Activated B cell treated with CpG ODN at 0.5 μM for 24 hours (primary cell): ENCODE measurements around the gene CD300E. TPM values are rescaled to one million over a fixed set of nuclear protein-coding genes. Genes with fewer than 3 reads are reported as not detected.
"Not testable (repeated sequence)": the region's sequence is repeated elsewhere in the genome, so short reads cannot be mapped to it uniquely, and the experiment has no call there.

Experiments used
- ATAC-seq: fragments of 200-7000 bp; cut with Tn5 transposase; one replicate; pipeline ENCODE4 v1.10.0; 2021; ENCODE audit warnings: low read depth, mild to moderate bottlenecking, moderate library complexity
- CTCF ChIA-PET: fragments of 350-600 bp; sonication (Branson Sonifier 250); formaldehyde crosslinking; loops from one replicate; lab custom pipeline; 2021; ENCODE audit warnings: antibody characterized with exemption; lab: Charles Lee
- POLR2A ChIA-PET: fragments of 350-600 bp; sonication (Branson Sonifier 250); formaldehyde crosslinking; loops from one replicate; lab custom pipeline; 2021; ENCODE audit warnings: antibody characterized with exemption; lab: Charles Lee
- DNase-seq: peaks from one replicate; pipeline ENCODE4 v3.0.0; 2022
- H3K27ac Mint-ChIP-seq: one replicate; pipeline ENCODE4 v1.8.0; 2020; ENCODE audit warnings: mixed read lengths
- H3K27me3 Mint-ChIP-seq: one replicate; pipeline ENCODE4 v1.8.0; 2021; ENCODE audit warnings: mixed read lengths
- H3K36me3 Mint-ChIP-seq: one replicate; pipeline ENCODE4 v1.8.0; 2021; ENCODE audit warnings: low read depth, mixed read lengths
- H3K4me1 Mint-ChIP-seq: one replicate; pipeline ENCODE4 v1.8.0; 2021; ENCODE audit warnings: mixed read lengths
- H3K4me3 Mint-ChIP-seq: one replicate; pipeline ENCODE4 v1.8.0; 2020; ENCODE audit warnings: mild to moderate bottlenecking, mixed read lengths
- H3K9me3 Mint-ChIP-seq: one replicate; pipeline ENCODE4 v1.8.0; 2020; ENCODE audit warnings: mixed read lengths
- intact Hi-C: fragments of 100-400 bp; cut with micrococcal nuclease; formaldehyde crosslinking; loops from one replicate; pipeline ENCODE4 v1.15.1; 2024
- total RNA-seq: library from RNA; stranded (reverse); gene quantifications from 2 replicates; pipeline ENCODE4 v1.2.3, GENCODE V29; 2022
- TF ChIP-seq, protein P1 (sequence below): fragments of 200-600 bp; IDR thresholded peaks from one replicate; pipeline ENCODE4 v1.8.0; 2022; ENCODE audit warnings: antibody characterized with exemption, mild to moderate bottlenecking

CD300E gene
- total RNA-seq, 1 donor from 2014 or later: 0.09 TPM

DNA sequence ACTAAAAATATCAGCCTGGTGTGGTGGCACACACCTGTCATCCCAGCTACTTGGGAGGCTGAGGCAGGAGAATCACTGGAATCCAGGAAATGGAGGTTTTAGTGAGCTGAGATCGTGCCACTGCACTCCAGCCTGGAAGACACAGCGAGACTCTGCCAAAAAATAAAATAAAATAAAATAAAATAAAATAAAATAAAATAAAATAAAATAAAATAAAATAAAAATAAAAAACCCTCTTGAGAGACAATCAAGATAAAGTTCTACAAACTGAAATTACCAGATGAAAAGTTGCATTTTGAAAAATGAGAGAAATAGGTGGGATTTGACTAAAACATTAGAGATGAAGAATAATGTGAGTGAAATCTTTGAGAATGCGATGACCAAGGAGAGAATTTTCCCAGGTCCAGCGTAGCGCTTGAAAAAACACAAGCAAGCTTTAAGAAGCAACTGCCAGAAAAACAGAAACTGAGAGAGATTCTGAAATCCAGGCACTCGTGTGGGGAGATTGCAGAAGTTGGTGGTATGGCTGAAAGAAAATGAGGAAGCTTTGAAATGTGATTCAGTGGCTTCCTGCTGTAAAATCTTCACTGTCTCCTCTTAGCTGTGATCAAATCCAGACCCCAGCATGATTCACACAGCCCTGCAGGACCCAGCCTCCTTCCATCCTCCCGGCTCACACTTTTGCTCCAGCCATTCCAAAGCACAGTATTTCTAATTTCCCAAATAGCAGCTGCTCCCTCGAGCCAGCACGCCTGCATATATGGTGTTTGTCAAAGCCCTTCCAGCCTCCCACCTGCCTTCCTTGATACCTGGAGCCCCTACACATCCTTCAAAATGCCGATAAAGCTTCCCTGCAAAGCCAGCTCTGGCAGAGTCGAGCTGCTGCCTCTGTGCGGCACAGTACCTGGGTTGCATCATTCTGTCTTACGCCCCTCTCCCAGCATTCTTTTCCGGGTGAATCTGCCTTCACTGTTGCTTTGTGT is 8.2 kb upstream of the CD300E start:
- no peaks in the 10 kb centered on the region for H3K9me3 Mint-ChIP-seq
- intact Hi-C loops: loop anchor here (1.0 kb wide), 2 partner anchors 8 to 181 kb away; no protein-coding TSS in a partner anchor
- peaks cover 3% of the 10 kb centered on the region for H3K27me3 Mint-ChIP-seq
- peak overlapping the region; percentile 62 for H3K4me3 Mint-ChIP-seq
- TF ChIP-seq, protein P1, sequence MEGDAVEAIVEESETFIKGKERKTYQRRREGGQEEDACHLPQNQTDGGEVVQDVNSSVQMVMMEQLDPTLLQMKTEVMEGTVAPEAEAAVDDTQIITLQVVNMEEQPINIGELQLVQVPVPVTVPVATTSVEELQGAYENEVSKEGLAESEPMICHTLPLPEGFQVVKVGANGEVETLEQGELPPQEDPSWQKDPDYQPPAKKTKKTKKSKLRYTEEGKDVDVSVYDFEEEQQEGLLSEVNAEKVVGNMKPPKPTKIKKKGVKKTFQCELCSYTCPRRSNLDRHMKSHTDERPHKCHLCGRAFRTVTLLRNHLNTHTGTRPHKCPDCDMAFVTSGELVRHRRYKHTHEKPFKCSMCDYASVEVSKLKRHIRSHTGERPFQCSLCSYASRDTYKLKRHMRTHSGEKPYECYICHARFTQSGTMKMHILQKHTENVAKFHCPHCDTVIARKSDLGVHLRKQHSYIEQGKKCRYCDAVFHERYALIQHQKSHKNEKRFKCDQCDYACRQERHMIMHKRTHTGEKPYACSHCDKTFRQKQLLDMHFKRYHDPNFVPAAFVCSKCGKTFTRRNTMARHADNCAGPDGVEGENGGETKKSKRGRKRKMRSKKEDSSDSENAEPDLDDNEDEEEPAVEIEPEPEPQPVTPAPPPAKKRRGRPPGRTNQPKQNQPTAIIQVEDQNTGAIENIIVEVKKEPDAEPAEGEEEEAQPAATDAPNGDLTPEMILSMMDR: no peak
- ATAC-seq (peak; percentile 83), DNase-seq (no peak)
- H3K27ac Mint-ChIP-seq: peak overlapping the region; percentile 65
- ChIA-PET CTCF (interaction anchor here (0.6 to 1.4 kb wide), 3 partner anchors 16 to 437 kb away, joined by 3 to 8 read pairs (median 4); no protein-coding TSS in a partner anchor), POLR2A (interaction anchor here (0.6 to 3.4 kb wide), 5 partner anchors 9 to 249 kb away, joined by 3 to 21 read pairs (median 5); no protein-coding TSS in a partner anchor)
- H3K4me1 Mint-ChIP-seq: peaks cover 51% of the 10 kb centered on the region
- no peaks in the 10 kb centered on the region for H3K36me3 Mint-ChIP-seq

DNA sequence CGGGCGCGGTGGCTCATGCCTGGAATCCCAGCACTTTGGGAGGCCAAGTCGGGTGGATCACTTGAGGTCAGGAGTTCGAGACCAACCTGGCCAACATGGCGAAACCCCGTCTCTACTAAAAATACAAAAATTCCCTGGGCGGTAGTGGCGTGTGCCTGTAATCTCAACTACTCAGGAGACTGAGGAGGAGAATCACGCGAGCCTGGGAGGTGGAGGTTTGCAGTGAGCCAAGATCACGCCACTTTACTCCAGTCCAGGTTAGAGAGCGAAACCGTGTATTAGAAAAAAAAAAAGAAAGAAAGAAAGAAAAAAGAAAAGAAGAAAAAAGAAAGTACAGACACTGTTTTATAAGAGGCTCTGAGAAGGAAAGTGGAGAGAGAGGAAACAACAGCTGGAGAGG is 6.7 kb upstream of the CD300E start:
- H3K27ac Mint-ChIP-seq, CTCF ChIA-PET, intact Hi-C loops, H3K9me3 Mint-ChIP-seq, H3K4me3 Mint-ChIP-seq, H3K27me3 Mint-ChIP-seq, DNase-seq, H3K36me3 Mint-ChIP-seq, ATAC-seq: not testable (repeated sequence)
- peaks cover 45% of the 10 kb centered on the region for H3K4me1 Mint-ChIP-seq
- POLR2A ChIA-PET: interaction anchor here (3.4 kb wide), 1 partner anchor 11 kb away, joined by 21 read pairs; no protein-coding TSS in a partner anchor

DNA sequence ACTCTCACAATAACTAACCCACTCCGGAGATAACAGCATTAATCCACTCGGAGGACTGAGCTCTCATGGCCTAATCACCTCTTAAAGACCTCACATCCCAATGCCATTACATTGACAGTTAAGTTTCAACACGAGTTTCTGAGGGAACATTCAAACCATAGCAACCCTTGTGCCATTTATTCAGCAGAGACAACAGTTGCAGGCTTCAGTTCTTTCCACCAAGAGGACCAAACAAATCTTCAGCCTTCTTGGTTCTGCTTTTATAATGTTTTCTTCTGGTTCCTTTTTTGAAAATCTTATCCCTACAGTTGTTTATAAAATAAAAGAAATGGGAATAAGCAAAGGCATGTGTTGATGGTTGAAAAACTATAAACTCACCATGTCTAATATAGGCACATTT is 2.1 kb upstream of the CD300E start:
- ChIA-PET CTCF (no interaction called here), POLR2A (no interaction called here)
- ATAC-seq: no peak
- TF ChIP-seq, protein P1: no peak
- Mint-ChIP-seq H3K4me1 (peaks cover 8% of the 10 kb centered on the region), H3K36me3 (no peaks in the 10 kb centered on the region), H3K27me3 (peaks cover 21% of the 10 kb centered on the region), H3K9me3 (no peaks in the 10 kb centered on the region), H3K27ac (no peak overlapping the region), H3K4me3 (no peak overlapping the region)
- intact Hi-C loops: no loop called here
- no peak for DNase-seq

DNA sequence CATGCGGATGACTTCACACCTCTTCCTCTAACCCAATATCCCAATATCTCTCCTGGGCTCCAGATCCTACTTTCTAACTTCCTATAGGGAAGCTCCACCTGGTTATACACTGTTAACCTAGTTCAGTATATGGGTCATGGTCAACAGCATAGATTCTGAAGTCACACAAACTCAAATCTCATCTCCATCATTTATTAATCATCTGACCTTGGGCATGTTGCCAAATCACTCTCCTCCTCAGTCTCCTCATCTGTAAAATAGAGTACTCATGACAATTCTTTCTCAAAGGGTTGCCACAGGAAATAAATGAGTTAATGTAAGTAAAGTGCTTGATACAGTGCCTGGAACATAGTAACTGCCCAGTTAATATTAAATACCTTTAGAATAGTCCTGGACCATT is 593 bp upstream of the CD300E start:
- TF ChIP-seq, protein P1: no peak
- Mint-ChIP-seq H3K9me3 (no peaks in the 10 kb centered on the region), H3K4me1 (peaks cover 3% of the 10 kb centered on the region), H3K4me3 (no peak overlapping the region), H3K27ac (no peak overlapping the region), H3K27me3 (peaks cover 26% of the 10 kb centered on the region), H3K36me3 (no peaks in the 10 kb centered on the region)
- ATAC-seq: no peak
- intact Hi-C loops: no loop called here
- POLR2A ChIA-PET: no interaction called here
- CTCF ChIA-PET: no interaction called here
- DNase-seq: no peak

DNA sequence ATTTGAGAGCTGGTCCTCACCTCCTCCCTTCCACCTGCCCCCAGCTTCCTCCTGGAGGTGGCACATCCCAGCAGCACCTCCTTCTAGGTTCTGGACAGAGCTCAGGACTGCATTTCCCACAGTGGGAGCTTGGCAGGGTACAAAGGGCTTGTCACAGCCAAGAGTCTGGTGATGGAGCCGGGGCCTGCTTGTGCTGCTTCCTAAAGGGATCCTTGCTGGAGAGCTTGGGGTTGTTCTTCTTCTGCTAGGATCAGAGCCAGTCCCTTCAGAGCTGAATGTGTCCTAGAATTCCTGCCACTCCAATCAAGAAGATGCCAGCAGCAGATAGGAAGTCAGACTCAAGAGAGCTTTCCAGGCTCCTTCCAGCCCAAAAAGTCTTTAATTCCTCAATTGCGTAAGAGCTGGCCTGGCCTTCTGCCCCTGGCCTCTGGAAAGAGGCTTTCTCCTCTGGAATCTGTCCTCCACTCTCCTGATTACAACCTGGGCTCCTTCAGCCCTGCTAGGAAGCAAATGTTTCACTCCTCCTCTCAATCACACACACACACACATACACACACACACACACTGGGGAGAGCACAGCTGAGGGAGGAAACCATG is 4.4 kb downstream of the CD300E start:
- no peak overlapping the region for H3K27ac Mint-ChIP-seq
- no peaks in the 10 kb centered on the region for H3K36me3 Mint-ChIP-seq
- H3K4me1 Mint-ChIP-seq: no peaks in the 10 kb centered on the region
- H3K9me3 Mint-ChIP-seq: no peaks in the 10 kb centered on the region
- TF ChIP-seq, protein P1: no peak
- no peak overlapping the region for H3K4me3 Mint-ChIP-seq
- peaks cover 47% of the 10 kb centered on the region for H3K27me3 Mint-ChIP-seq
- no peak for ATAC-seq
- intact Hi-C loops: no loop called here
- ChIA-PET CTCF (interaction anchor here (0.7 kb wide), 1 partner anchor 340 kb away, joined by 3 read pairs; no protein-coding TSS in a partner anchor), POLR2A (interaction anchor here (0.5 to 0.6 kb wide), 2 partner anchors 14 to 288 kb away, joined by 3 read pairs; no protein-coding TSS in a partner anchor)
- no peak for DNase-seq
